HEK293T (cell line): Measurements from ENCODE around the gene ADRB1.

Experiments
- CTCF ChIA-PET: fragments of 350-600 bp; formaldehyde crosslinking; extraction: SDS; loops from one replicate; lab custom pipeline; 2021; ENCODE audit warnings: antibody characterized with exemption, inconsistent platforms; lab: Yijun Ruan, JAX
- POLR2A ChIA-PET: fragments of 350-600 bp; formaldehyde crosslinking; extraction: SDS; loops from one replicate; lab custom pipeline; 2020; ENCODE audit warnings: antibody characterized with exemption, inconsistent platforms; lab: Yijun Ruan, JAX
- DNase-seq: peaks from one replicate; pipeline ENCODE4 v3.0.0; 2012; ENCODE audit warnings: mixed read lengths; ENCODE audit errors: extremely low spot score
- ARNT ChIP-seq: fragments of 450-650 bp; IDR thresholded peaks from 2 replicates; pipeline ENCODE4 v1.6.1; 2017; ENCODE audit warnings: mild to moderate bottlenecking
- BHLHE40 ChIP-seq: fragments of 450-650 bp; IDR thresholded peaks from 2 replicates; pipeline ENCODE4 v1.6.1; 2016; ENCODE audit warnings: mild to moderate bottlenecking, moderate library complexity, borderline replicate concordance
- CTBP1 ChIP-seq: fragments of 450-650 bp; IDR thresholded peaks from 2 replicates; pipeline ENCODE4 v1.6.1; 2016; ENCODE audit warnings: borderline replicate concordance
- ELF4 ChIP-seq: fragments of 450-650 bp; IDR thresholded peaks from 2 replicates; pipeline ENCODE4 v1.6.1; 2017; ENCODE audit warnings: antibody characterized with exemption
- FOXA1 ChIP-seq: fragments of 450-650 bp; IDR thresholded peaks from 2 replicates; pipeline ENCODE4 v1.6.1; 2016; ENCODE audit warnings: mild to moderate bottlenecking
- FOXK2 ChIP-seq: fragments of 450-650 bp; IDR thresholded peaks from 2 replicates; pipeline ENCODE4 v1.6.1; 2016; ENCODE audit warnings: mild to moderate bottlenecking
- FOXM1 ChIP-seq: fragments of 450-650 bp; IDR thresholded peaks from 2 replicates; pipeline ENCODE4 v1.6.1; 2017; ENCODE audit warnings: mild to moderate bottlenecking, borderline replicate concordance
- HDGF ChIP-seq: fragments of 450-650 bp; IDR thresholded peaks from 2 replicates; pipeline ENCODE4 v1.6.1; 2017; ENCODE audit warnings: antibody characterized with exemption, borderline replicate concordance
- L3MBTL2 ChIP-seq: fragments of 450-650 bp; conservative IDR thresholded peaks from 2 replicates; pipeline ENCODE4 v1.6.1; 2016; ENCODE audit warnings: mild to moderate bottlenecking
- LEF1 ChIP-seq: fragments of 450-650 bp; IDR thresholded peaks from 2 replicates; pipeline ENCODE4 v1.6.1; 2017; ENCODE audit warnings: mild to moderate bottlenecking, borderline replicate concordance
- NFRKB ChIP-seq: fragments of 450-650 bp; IDR thresholded peaks from 2 replicates; pipeline ENCODE4 v1.6.1; 2016; ENCODE audit warnings: mild to moderate bottlenecking, moderate library complexity
- PKNOX1 ChIP-seq: fragments of 450-650 bp; IDR thresholded peaks from 2 replicates; pipeline ENCODE4 v1.6.1; 2016
- SP1 ChIP-seq: fragments of 450-650 bp; IDR thresholded peaks from 2 replicates; pipeline ENCODE4 v1.6.1; 2017
- SUZ12 ChIP-seq: fragments of 450-650 bp; IDR thresholded peaks from 2 replicates; pipeline ENCODE4 v1.6.1; 2016; ENCODE audit warnings: mild to moderate bottlenecking
- TARDBP ChIP-seq: fragments of 450-650 bp; IDR thresholded peaks from 2 replicates; pipeline ENCODE4 v1.6.1; 2016
- ZNF384 ChIP-seq: fragments of 450-650 bp; IDR thresholded peaks from 2 replicates; pipeline ENCODE4 v1.6.1; 2016

The ADRB1 gene

GRCh38 chr10:114029655-114030054, 14.0 kb upstream of the ADRB1 start:
- no peak for DNase-seq
- TF ChIP-seq LEF1 (no peak), ZNF384 (no peak), PKNOX1 (no peak), CTBP1 (no peak)
- CTCF ChIA-PET = no interaction called here
- POLR2A ChIA-PET = no interaction called here

- CTCF ChIA-PET = no interaction called here
- POLR2A ChIA-PET = no interaction called here
- DNase-seq = no peak
- TF ChIP-seq CTBP1 (no peak), HDGF (no peak), ZNF384 (no peak), SP1 (no peak), BHLHE40 (no peak), ARNT (no peak), TARDBP (no peak), SUZ12 (no peak), FOXM1 (no peak), PKNOX1 (no peak), FOXK2 (no peak), NFRKB (no peak), L3MBTL2 (no peak), ELF4 (no peak), LEF1 (no peak), FOXA1 (no peak)
These were observed 13.5 kb upstream of the ADRB1 start for GRCh38 chr10:114030140-114030539.

GRCh38 chr10:114031073-114031972, 12.3 kb upstream of the ADRB1 start:
- TF ChIP-seq PKNOX1 = peak; percentile 89
- no peak for TF ChIP-seq CTBP1
- TF ChIP-seq HDGF = no peak
- no peak for DNase-seq
- ChIA-PET POLR2A (interaction anchor here (0.5 to 1.1 kb wide), 2 partner anchors 10 to 36 kb away, joined by 3 read pairs; no protein-coding TSS in a partner anchor), CTCF (no interaction called here)

- DNase-seq = no peak
- POLR2A ChIA-PET = no interaction called here
- no peak for TF ChIP-seq TARDBP
- no peak for TF ChIP-seq BHLHE40
- TF ChIP-seq FOXM1 = no peak
- TF ChIP-seq SP1 = no peak
- TF ChIP-seq SUZ12 = no peak
- no peak for TF ChIP-seq ARNT
- TF ChIP-seq NFRKB = no peak
- TF ChIP-seq FOXA1 = no peak
- no peak for TF ChIP-seq CTBP1
- TF ChIP-seq ELF4 = no peak
- TF ChIP-seq PKNOX1 = no peak
- TF ChIP-seq LEF1 = no peak
- TF ChIP-seq HDGF = no peak
- CTCF ChIA-PET = no interaction called here
These were observed 10.1 kb upstream of the ADRB1 start for GRCh38 chr10:114033566-114033965.

- ChIA-PET POLR2A (no interaction called here), CTCF (no interaction called here)
- TF ChIP-seq L3MBTL2 (no peak), TARDBP (no peak), NFRKB (no peak)
- no peak for DNase-seq
These were observed 8.6 kb upstream of the ADRB1 start for GRCh38 chr10:114034923-114035645.

- DNase-seq = no peak
- POLR2A ChIA-PET = no interaction called here
- TF ChIP-seq ELF4 = no peak
- no peak for TF ChIP-seq NFRKB
- no peak for TF ChIP-seq HDGF
- TF ChIP-seq TARDBP = no peak
- no peak for TF ChIP-seq SP1
- no peak for TF ChIP-seq PKNOX1
- TF ChIP-seq ARNT = no peak
- TF ChIP-seq CTBP1 = no peak
- TF ChIP-seq FOXK2 = no peak
- TF ChIP-seq ZNF384 = no peak
- no peak for TF ChIP-seq FOXA1
- no peak for TF ChIP-seq BHLHE40
- TF ChIP-seq SUZ12 = no peak
- TF ChIP-seq L3MBTL2 = no peak
- TF ChIP-seq FOXM1 = no peak
- TF ChIP-seq LEF1 = no peak
- CTCF ChIA-PET = no interaction called here
These were observed 7.9 kb upstream of the ADRB1 start for GRCh38 chr10:114035791-114036190.
